ENCODE data around the gene POSTN. TPM values are rescaled to one million over a fixed set of nuclear protein-coding genes. Genes with fewer than 3 reads are reported as not detected.

The POSTN gene
- total and polyA plus RNA-seq, 3 experiments from 2014 or later = not detected

- no peak overlapping the region for H3K27ac ChIP-seq (ENCODE audit: low read depth, low read length)
- H3K36me3 ChIP-seq (ENCODE audit: insufficient read depth, low read length) = no peaks in the 10 kb centered on the region
- ChIA-PET POLR2A (no interaction called here), CTCF (no interaction called here)
- H3K9me3 Mint-ChIP-seq = peaks cover 3 to 18% (median 5%) of the 10 kb centered on the region in 5 donors
- no peaks in the 10 kb centered on the region for H3K27me3 Mint-ChIP-seq
- no peaks in the 10 kb centered on the region for H3K9me3 ChIP-seq (ENCODE audit: low read length)
- no peak overlapping the region for H3K27ac Mint-ChIP-seq
- H3K4me1 ChIP-seq (ENCODE audit: insufficient read depth, low read length) = no peaks in the 10 kb centered on the region
- DNase-seq = no peak
- no peaks in the 10 kb centered on the region for H3K36me3 Mint-ChIP-seq
- no peak overlapping the region for H3K4me3 ChIP-seq (ENCODE audit: low read length)
- no peaks in the 10 kb centered on the region for H3K4me1 Mint-ChIP-seq
- H3K27me3 ChIP-seq (ENCODE audit: insufficient read depth, low read length, poor library complexity, severe bottlenecking) = no peaks in the 10 kb centered on the region
- H3K4me3 Mint-ChIP-seq = no peak overlapping the region
Observed at GRCh38 chr13:37608750-37609339, 10.3 kb upstream of the POSTN start.

GRCh38 chr13:37602733-37603381 lies 4.3 kb upstream of the POSTN start:
- DNase-seq = no peak
- H3K9me3 ChIP-seq (ENCODE audit: low read length) = no peaks in the 10 kb centered on the region
- Mint-ChIP-seq H3K9me3 (peaks cover under 1 to 6% (median 4%) of the 10 kb centered on the region in 5 donors), H3K27me3 (no peaks in the 10 kb centered on the region), H3K27ac (no peak overlapping the region), H3K4me3 (no peak overlapping the region), H3K4me1 (no peaks in the 10 kb centered on the region), H3K36me3 (no peaks in the 10 kb centered on the region)
- no peak overlapping the region for H3K4me3 ChIP-seq (ENCODE audit: low read length)
- no peaks in the 10 kb centered on the region for H3K27me3 ChIP-seq (ENCODE audit: insufficient read depth, low read length, poor library complexity, severe bottlenecking)
- H3K4me1 ChIP-seq (ENCODE audit: insufficient read depth, low read length) = no peaks in the 10 kb centered on the region
- no peaks in the 10 kb centered on the region for H3K36me3 ChIP-seq (ENCODE audit: insufficient read depth, low read length)
- CTCF ChIA-PET = no interaction called here
- no peak overlapping the region for H3K27ac ChIP-seq (ENCODE audit: low read depth, low read length)
- POLR2A ChIA-PET = no interaction called here

GRCh38 chr13:37601648-37602440 lies 3.3 kb upstream of the POSTN start:
- H3K4me3 Mint-ChIP-seq = no peak overlapping the region
- H3K27me3 ChIP-seq (ENCODE audit: insufficient read depth, low read length, poor library complexity, severe bottlenecking) = no peaks in the 10 kb centered on the region
- DNase-seq = no peak
- peaks cover 0 to 9% (median 6%) of the 10 kb centered on the region in 5 donors for H3K9me3 Mint-ChIP-seq
- H3K4me1 Mint-ChIP-seq = no peaks in the 10 kb centered on the region
- H3K4me1 ChIP-seq (ENCODE audit: insufficient read depth, low read length) = no peaks in the 10 kb centered on the region
- no peak overlapping the region for H3K27ac Mint-ChIP-seq
- H3K27me3 Mint-ChIP-seq = no peaks in the 10 kb centered on the region
- H3K36me3 ChIP-seq (ENCODE audit: insufficient read depth, low read length) = no peaks in the 10 kb centered on the region
- H3K36me3 Mint-ChIP-seq = no peaks in the 10 kb centered on the region
- H3K4me3 ChIP-seq (ENCODE audit: low read length) = no peak overlapping the region
- ChIA-PET CTCF (no interaction called here), POLR2A (no interaction called here)
- H3K27ac ChIP-seq (ENCODE audit: low read depth, low read length) = no peak overlapping the region
- no peaks in the 10 kb centered on the region for H3K9me3 ChIP-seq (ENCODE audit: low read length)

GRCh38 chr13:37599519-37599918 lies 951 bp upstream of the POSTN start:
- no peaks in the 10 kb centered on the region for H3K9me3 ChIP-seq (ENCODE audit: low read length)
- ChIA-PET CTCF (no interaction called here), POLR2A (no interaction called here)
- Mint-ChIP-seq H3K27me3 (no peaks in the 10 kb centered on the region), H3K36me3 (no peaks in the 10 kb centered on the region), H3K9me3 (peaks cover 0 to 13% (median 2%) of the 10 kb centered on the region in 5 donors), H3K4me1 (no peaks in the 10 kb centered on the region), H3K27ac (no peak overlapping the region), H3K4me3 (no peak overlapping the region)
- no peaks in the 10 kb centered on the region for H3K27me3 ChIP-seq (ENCODE audit: insufficient read depth, low read length, poor library complexity, severe bottlenecking)
- H3K27ac ChIP-seq (ENCODE audit: low read depth, low read length) = no peak overlapping the region
- no peaks in the 10 kb centered on the region for H3K4me1 ChIP-seq (ENCODE audit: insufficient read depth, low read length)
- DNase-seq = no peak
- no peak overlapping the region for H3K4me3 ChIP-seq (ENCODE audit: low read length)
- no peaks in the 10 kb centered on the region for H3K36me3 ChIP-seq (ENCODE audit: insufficient read depth, low read length)

- H3K4me1 ChIP-seq (ENCODE audit: insufficient read depth, low read length) = no peaks in the 10 kb centered on the region
- no peak overlapping the region for H3K4me3 Mint-ChIP-seq
Observed at GRCh38 chr13:37597477-37598025, 1.0 kb downstream of the POSTN start.

GRCh38 chr13:37596805-37597204 lies 1.8 kb downstream of the POSTN start:
- Mint-ChIP-seq H3K27me3 (no peaks in the 10 kb centered on the region), H3K4me1 (no peaks in the 10 kb centered on the region), H3K9me3 (peaks cover 0 to 13% (median 0%) of the 10 kb centered on the region in 5 donors), H3K36me3 (no peaks in the 10 kb centered on the region), H3K4me3 (no peak overlapping the region), H3K27ac (no peak overlapping the region)
- POLR2A ChIA-PET = no interaction called here
- Histone ChIP-seq H3K4me1 (ENCODE audit: insufficient read depth, low read length) (no peaks in the 10 kb centered on the region), H3K4me3 (ENCODE audit: low read length) (no peak overlapping the region), H3K9me3 (ENCODE audit: low read length) (no peaks in the 10 kb centered on the region), H3K27me3 (ENCODE audit: insufficient read depth, low read length, poor library complexity, severe bottlenecking) (no peaks in the 10 kb centered on the region), H3K36me3 (ENCODE audit: insufficient read depth, low read length) (no peaks in the 10 kb centered on the region), H3K27ac (ENCODE audit: low read depth, low read length) (no peak overlapping the region)
- CTCF ChIA-PET = no interaction called here
- DNase-seq = no peak

More at GRCh38 chr13:37597477-37598025, 1.0 kb downstream of the POSTN start:
- Histone ChIP-seq H3K4me3 (ENCODE audit: low read length) (no peak overlapping the region), H3K27me3 (ENCODE audit: insufficient read depth, low read length, poor library complexity, severe bottlenecking) (no peaks in the 10 kb centered on the region), H3K9me3 (ENCODE audit: low read length) (no peaks in the 10 kb centered on the region), H3K36me3 (ENCODE audit: insufficient read depth, low read length) (no peaks in the 10 kb centered on the region), H3K27ac (ENCODE audit: low read depth, low read length) (no peak overlapping the region)
- DNase-seq = no peak
- Mint-ChIP-seq H3K27me3 (no peaks in the 10 kb centered on the region), H3K27ac (no peak overlapping the region), H3K36me3 (no peaks in the 10 kb centered on the region), H3K9me3 (peaks cover 0 to 13% (median 0%) of the 10 kb centered on the region in 5 donors), H3K4me1 (no peaks in the 10 kb centered on the region)
- ChIA-PET CTCF (no interaction called here), POLR2A (no interaction called here)

GRCh38 chr13:37595162-37595561 lies 3.4 kb downstream of the POSTN start:
- Mint-ChIP-seq H3K27ac (no peak overlapping the region), H3K4me1 (no peaks in the 10 kb centered on the region), H3K27me3 (no peaks in the 10 kb centered on the region), H3K9me3 (peaks cover 0 to 13% (median 0%) of the 10 kb centered on the region in 5 donors), H3K36me3 (no peaks in the 10 kb centered on the region), H3K4me3 (no peak overlapping the region)
- H3K4me1 ChIP-seq (ENCODE audit: insufficient read depth, low read length) = no peaks in the 10 kb centered on the region
- POLR2A ChIA-PET = no interaction called here
- no peaks in the 10 kb centered on the region for H3K36me3 ChIP-seq (ENCODE audit: insufficient read depth, low read length)
- H3K27ac ChIP-seq (ENCODE audit: low read depth, low read length) = no peak overlapping the region
- no peak for DNase-seq
- CTCF ChIA-PET = no interaction called here
- no peak overlapping the region for H3K4me3 ChIP-seq (ENCODE audit: low read length)
- no peaks in the 10 kb centered on the region for H3K9me3 ChIP-seq (ENCODE audit: low read length)
- H3K27me3 ChIP-seq (ENCODE audit: insufficient read depth, low read length, poor library complexity, severe bottlenecking) = no peaks in the 10 kb centered on the region

- DNase-seq = no peak
- no peak overlapping the region for H3K4me3 ChIP-seq (ENCODE audit: low read length)
- H3K27ac Mint-ChIP-seq = no peak overlapping the region
- no peaks in the 10 kb centered on the region for H3K36me3 Mint-ChIP-seq
- no peak overlapping the region for H3K4me3 Mint-ChIP-seq
- ChIA-PET CTCF (no interaction called here), POLR2A (no interaction called here)
- no peak overlapping the region for H3K27ac ChIP-seq (ENCODE audit: low read depth, low read length)
- no peaks in the 10 kb centered on the region for H3K4me1 ChIP-seq (ENCODE audit: insufficient read depth, low read length)
- H3K27me3 Mint-ChIP-seq = no peaks in the 10 kb centered on the region
- no peaks in the 10 kb centered on the region for H3K27me3 ChIP-seq (ENCODE audit: insufficient read depth, low read length, poor library complexity, severe bottlenecking)
- no peaks in the 10 kb centered on the region for H3K36me3 ChIP-seq (ENCODE audit: insufficient read depth, low read length)
- H3K9me3 Mint-ChIP-seq = peaks cover 0 to 13% (median 0%) of the 10 kb centered on the region in 5 donors
- no peaks in the 10 kb centered on the region for H3K9me3 ChIP-seq (ENCODE audit: low read length)
- no peaks in the 10 kb centered on the region for H3K4me1 Mint-ChIP-seq
Observed at GRCh38 chr13:37594550-37594949, 4.0 kb downstream of the POSTN start.
